T-helper 17 cell (primary cell): ENCODE measurements around the gene ATP6V1F. TPM values are rescaled to one million over a fixed set of nuclear protein-coding genes. Genes with fewer than 3 reads are reported as not detected.

ENCODE experiments used
- ATAC-seq: fragments of 150-1000 bp; cut with Tn5 transposase; 2 replicates; pipeline ENCODE4 v1.10.0; 2021; ENCODE audit warnings: mild to moderate bottlenecking, moderate library complexity
- DNase-seq, 3 donors: peaks; one replicate each; pipeline versions ENCODE4 v3.0.0 to v3.0.0-alpha.2; 2020 to 2021
- H3K9me3 ChIP-seq: one replicate; pipeline ENCODE4 v1.7.0; 2013; ENCODE audit warnings: low read length, mild to moderate bottlenecking; ENCODE audit not compliant: control insufficient read depth, poor library complexity, severe bottlenecking
- H3K27ac Mint-ChIP-seq: one replicate; pipeline ENCODE4 v1.8.0; 2022; ENCODE audit warnings: mild to moderate bottlenecking, moderate library complexity, mixed read lengths
- H3K27me3 Mint-ChIP-seq: one replicate; pipeline ENCODE4 v1.8.0; 2022; ENCODE audit warnings: mixed read lengths
- H3K36me3 Mint-ChIP-seq: one replicate; pipeline ENCODE4 v1.8.0; 2022; ENCODE audit warnings: low read depth, mixed read lengths
- H3K4me1 Mint-ChIP-seq: one replicate; pipeline ENCODE4 v1.8.0; 2022; ENCODE audit warnings: mild to moderate bottlenecking, mixed read lengths
- H3K4me3 Mint-ChIP-seq: one replicate; pipeline ENCODE4 v1.8.0; 2022; ENCODE audit warnings: mild to moderate bottlenecking, moderate library complexity, mixed read lengths
- total RNA-seq, 4 donors: library from RNA in 2 of 4; stranded (reverse) in 2 of 4; gene quantifications; one replicate each; pipeline ENCODE4 v1.2.3 and lab custom pipeline; 2022 to 2026

ATP6V1F gene
- total RNA-seq, 2 donors from 2014 or later, result 62.5 to 68.7 TPM

DNA sequence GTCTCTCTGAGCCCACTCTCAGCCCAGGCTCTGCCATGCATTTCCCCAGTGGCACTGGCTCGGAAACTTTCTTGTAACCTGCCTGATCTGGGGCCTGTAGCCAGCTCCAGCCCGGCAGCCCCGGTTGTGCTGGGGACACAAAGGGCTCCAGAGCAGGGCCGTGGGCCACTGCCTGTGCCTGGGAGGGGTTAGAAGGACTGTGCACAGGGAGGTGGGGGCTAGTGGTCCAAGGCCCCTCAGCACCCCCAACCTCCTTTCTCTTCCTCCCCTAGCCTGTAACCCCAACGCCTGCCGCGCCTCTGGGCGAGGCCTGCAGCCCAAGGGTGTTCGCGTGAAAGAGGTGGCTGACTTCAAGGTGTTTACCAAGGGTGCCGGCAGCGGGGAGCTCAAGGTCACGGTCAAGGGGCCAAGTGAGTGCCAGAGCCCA is 22.9 kb upstream of the ATP6V1F start:
- Mint-ChIP-seq H3K27ac (no peak overlapping the region), H3K4me3 (no peak overlapping the region), H3K36me3 (no peaks in the 10 kb centered on the region), H3K27me3 (no peaks in the 10 kb centered on the region), H3K4me1 (peaks cover 5% of the 10 kb centered on the region)
- no peak for DNase-seq
- H3K9me3 ChIP-seq, result no peaks in the 10 kb centered on the region
- no peak for ATAC-seq

DNA sequence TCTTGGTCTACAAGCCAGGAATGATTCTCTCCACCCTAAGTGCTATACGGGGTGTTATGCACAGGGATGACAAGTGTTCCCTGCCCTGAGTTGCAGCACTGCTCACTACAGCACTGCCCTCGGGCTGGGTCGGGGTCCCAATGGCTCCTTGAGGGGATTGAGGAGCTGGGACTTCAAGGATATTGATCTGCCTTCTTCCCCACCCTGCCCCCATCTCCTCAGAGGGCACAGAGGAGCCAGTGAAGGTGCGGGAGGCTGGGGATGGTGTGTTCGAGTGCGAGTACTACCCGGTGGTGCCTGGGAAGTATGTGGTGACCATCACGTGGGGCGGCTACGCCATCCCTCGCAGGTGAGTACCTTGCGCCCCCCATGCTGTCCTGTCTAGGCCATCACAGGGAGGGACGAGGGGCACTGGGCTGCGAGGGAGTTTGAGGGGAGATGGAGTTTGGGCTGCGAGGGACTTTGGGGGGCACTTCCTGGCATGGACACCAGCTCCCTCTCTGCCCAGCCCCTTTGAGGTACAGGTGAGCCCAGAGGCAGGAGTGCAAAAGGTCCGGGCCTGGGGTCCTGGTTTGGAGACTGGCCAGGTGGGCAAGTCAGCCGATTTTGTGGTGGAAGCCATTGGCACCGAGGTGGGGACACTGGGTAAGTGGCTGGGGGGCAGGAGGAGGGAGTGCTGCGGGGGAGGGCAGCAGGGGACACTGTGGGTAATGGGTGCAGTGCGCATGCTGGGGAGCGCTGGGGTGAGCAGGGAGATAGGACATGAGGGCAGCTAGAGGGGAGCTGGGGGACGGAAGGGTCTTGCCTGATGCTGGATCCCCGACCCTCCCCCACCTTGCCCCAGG is 22.1 kb upstream of the ATP6V1F start:
- H3K27ac Mint-ChIP-seq, result peak overlapping the region; percentile 27
- no peak for ATAC-seq

GRCh38 chr7:128841171-128841690 is 21.4 kb upstream of the ATP6V1F start:
- ATAC-seq (peak; percentile 69), DNase-seq (no peak)
- Mint-ChIP-seq H3K36me3 (no peaks in the 10 kb centered on the region), H3K27ac (peak overlapping the region; percentile 27), H3K4me1 (peaks cover 5% of the 10 kb centered on the region), H3K4me3 (no peak overlapping the region), H3K27me3 (no peaks in the 10 kb centered on the region)
- no peaks in the 10 kb centered on the region for H3K9me3 ChIP-seq

More for the DNA sequence above, 22.1 kb upstream of the ATP6V1F start:
- Mint-ChIP-seq H3K27me3 (no peaks in the 10 kb centered on the region), H3K4me3 (no peak overlapping the region), H3K36me3 (no peaks in the 10 kb centered on the region), H3K4me1 (peaks cover 5% of the 10 kb centered on the region)
- no peak for DNase-seq
- H3K9me3 ChIP-seq, result no peaks in the 10 kb centered on the region

GRCh38 chr7:128841921-128842673 is 20.6 kb upstream of the ATP6V1F start:
- Mint-ChIP-seq H3K4me1 (peaks cover 5% of the 10 kb centered on the region), H3K4me3 (peak overlapping the region; percentile 55), H3K27me3 (no peaks in the 10 kb centered on the region), H3K27ac (no peak overlapping the region), H3K36me3 (no peaks in the 10 kb centered on the region)
- peak; percentile 72 for ATAC-seq
- peak; percentile 34 to 45 (median 42) for DNase-seq
- no peaks in the 10 kb centered on the region for H3K9me3 ChIP-seq

DNA sequence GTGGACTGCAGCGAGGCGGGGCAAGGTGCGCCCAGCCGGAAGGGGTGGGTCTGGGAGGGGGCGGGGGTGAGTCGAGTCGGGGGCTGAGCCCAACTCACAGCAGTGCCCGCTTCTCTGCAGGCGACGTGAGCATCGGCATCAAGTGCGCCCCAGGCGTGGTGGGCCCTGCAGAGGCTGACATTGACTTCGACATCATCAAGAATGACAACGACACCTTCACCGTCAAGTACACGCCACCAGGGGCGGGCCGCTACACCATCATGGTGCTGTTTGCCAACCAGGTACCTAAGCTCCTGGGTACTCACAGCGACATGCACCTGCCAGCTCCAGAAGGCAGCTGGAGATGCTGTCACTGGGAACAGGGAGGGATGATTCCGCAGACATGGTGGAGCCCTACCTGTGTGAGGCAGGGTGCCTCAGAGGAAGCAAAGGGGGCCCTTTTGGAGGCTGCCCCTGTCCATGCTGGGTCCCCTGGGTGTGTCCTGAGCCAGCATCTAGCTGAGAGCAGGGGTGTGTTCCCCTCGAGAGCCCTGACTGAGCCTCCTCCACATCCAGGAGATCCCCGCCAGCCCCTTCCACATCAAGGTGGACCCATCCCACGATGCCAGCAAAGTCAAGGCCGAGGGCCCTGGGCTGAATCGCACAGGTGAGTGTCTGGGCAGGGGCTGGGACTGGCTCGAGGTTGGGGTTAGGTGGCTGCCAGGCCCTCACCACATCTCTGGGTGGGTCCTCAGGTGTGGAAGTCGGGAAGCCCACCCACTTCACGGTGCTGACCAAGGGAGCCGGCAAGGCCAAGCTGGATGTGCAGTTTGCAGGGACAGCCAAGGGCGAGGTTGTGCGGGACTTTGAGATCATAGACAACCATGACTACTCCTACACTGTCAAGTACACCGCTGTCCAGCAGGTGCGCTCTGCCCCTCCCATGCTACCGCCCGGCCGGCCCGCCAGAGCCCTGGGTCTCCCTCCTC is 19.7 kb upstream of the ATP6V1F start:
- no peaks in the 10 kb centered on the region for H3K9me3 ChIP-seq
- ATAC-seq (no peak), DNase-seq (no peak)
- no peaks in the 10 kb centered on the region for H3K27me3 Mint-ChIP-seq
- H3K4me3 Mint-ChIP-seq, result no peak overlapping the region
- peaks cover 5% of the 10 kb centered on the region for H3K4me1 Mint-ChIP-seq
- H3K36me3 Mint-ChIP-seq, result no peaks in the 10 kb centered on the region
- H3K27ac Mint-ChIP-seq, result no peak overlapping the region

DNA sequence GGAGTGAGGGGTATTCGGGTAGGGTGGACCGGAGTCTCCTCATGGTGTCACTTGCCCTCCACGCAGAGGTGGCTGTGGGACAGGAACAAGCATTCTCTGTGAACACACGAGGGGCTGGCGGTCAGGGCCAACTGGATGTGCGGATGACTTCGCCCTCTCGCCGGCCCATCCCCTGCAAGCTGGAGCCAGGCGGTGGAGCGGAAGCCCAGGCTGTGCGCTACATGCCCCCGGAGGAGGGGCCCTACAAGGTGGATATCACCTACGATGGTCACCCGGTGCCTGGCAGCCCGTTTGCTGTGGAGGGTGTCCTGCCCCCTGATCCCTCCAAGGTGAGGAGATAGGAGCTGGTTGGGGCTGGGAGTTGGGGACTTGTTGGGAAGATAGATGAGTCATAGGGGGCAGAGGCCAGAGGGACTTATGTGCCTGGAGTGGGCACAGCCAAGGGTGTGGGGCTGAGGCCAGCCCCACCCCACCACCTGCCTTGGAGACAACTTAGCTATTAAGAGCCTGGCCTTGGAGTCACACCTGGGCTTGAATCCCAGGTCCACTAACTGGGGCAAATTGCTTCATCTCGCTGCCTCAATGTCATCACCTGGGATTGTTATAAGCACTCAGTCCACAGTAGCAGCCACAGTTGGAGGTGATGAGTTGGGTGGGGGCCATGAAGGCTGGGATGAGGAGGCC is 18.6 kb upstream of the ATP6V1F start:
- no peaks in the 10 kb centered on the region for H3K36me3 Mint-ChIP-seq
- H3K27ac Mint-ChIP-seq, result no peak overlapping the region
- ATAC-seq, result no peak
- H3K4me1 Mint-ChIP-seq, result peaks cover 5% of the 10 kb centered on the region
- no peaks in the 10 kb centered on the region for H3K27me3 Mint-ChIP-seq
- no peak overlapping the region for H3K4me3 Mint-ChIP-seq
- H3K9me3 ChIP-seq, result no peaks in the 10 kb centered on the region
- DNase-seq, result no peak

- Mint-ChIP-seq H3K4me1 (peaks cover 5% of the 10 kb centered on the region), H3K27ac (no peak overlapping the region), H3K27me3 (no peaks in the 10 kb centered on the region), H3K36me3 (no peaks in the 10 kb centered on the region), H3K4me3 (no peak overlapping the region)
- H3K9me3 ChIP-seq, result no peaks in the 10 kb centered on the region
- ATAC-seq (no peak), DNase-seq (no peak)
Measured at GRCh38 chr7:128844777-128845311, 17.8 kb upstream of the ATP6V1F start.

- Mint-ChIP-seq H3K4me3 (no peak overlapping the region), H3K27me3 (no peaks in the 10 kb centered on the region)
- no peak for DNase-seq
Measured at GRCh38 chr7:128845475-128845874, 17.2 kb upstream of the ATP6V1F start.

GRCh38 chr7:128845987-128846386 is 16.7 kb upstream of the ATP6V1F start:
- no peaks in the 10 kb centered on the region for H3K36me3 Mint-ChIP-seq
- H3K4me3 Mint-ChIP-seq, result no peak overlapping the region
- DNase-seq (no peak), ATAC-seq (no peak)
- H3K9me3 ChIP-seq, result no peaks in the 10 kb centered on the region
- peaks cover 2% of the 10 kb centered on the region for H3K4me1 Mint-ChIP-seq
- no peak overlapping the region for H3K27ac Mint-ChIP-seq
- no peaks in the 10 kb centered on the region for H3K27me3 Mint-ChIP-seq

More at GRCh38 chr7:128845475-128845874, 17.2 kb upstream of the ATP6V1F start:
- Mint-ChIP-seq H3K36me3 (no peaks in the 10 kb centered on the region), H3K27ac (no peak overlapping the region), H3K4me1 (peaks cover 3% of the 10 kb centered on the region)
- H3K9me3 ChIP-seq, result no peaks in the 10 kb centered on the region
- no peak for ATAC-seq

- ATAC-seq (no peak), DNase-seq (no peak)
- no peak overlapping the region for H3K27ac Mint-ChIP-seq
- H3K27me3 Mint-ChIP-seq, result no peaks in the 10 kb centered on the region
- no peaks in the 10 kb centered on the region for H3K9me3 ChIP-seq
- peaks cover 2% of the 10 kb centered on the region for H3K4me1 Mint-ChIP-seq
- H3K4me3 Mint-ChIP-seq, result no peak overlapping the region
- H3K36me3 Mint-ChIP-seq, result no peaks in the 10 kb centered on the region
Measured at GRCh38 chr7:128846781-128847444, 15.7 kb upstream of the ATP6V1F start.

DNA sequence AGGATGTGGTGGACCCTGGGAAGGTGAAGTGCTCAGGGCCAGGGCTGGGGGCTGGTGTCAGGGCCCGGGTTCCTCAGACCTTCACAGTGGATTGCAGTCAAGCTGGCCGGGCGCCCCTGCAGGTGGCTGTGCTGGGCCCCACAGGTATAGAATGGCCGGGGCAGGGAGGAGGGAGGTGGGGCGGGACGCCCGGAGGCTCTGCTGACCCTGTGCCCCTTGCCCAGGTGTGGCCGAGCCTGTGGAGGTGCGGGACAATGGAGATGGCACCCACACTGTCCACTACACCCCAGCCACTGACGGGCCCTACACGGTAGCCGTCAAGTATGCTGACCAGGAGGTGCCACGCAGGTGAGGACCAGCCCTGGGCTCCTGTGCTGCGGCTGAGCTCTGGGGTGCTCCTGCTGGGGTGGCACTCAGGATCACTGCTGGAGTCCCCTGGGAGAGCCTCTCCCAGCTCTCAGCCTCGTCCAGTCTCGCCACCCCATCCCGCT is 14.9 kb upstream of the ATP6V1F start:
- no peak overlapping the region for H3K27ac Mint-ChIP-seq
- ATAC-seq, result no peak
- no peaks in the 10 kb centered on the region for H3K9me3 ChIP-seq
- H3K4me3 Mint-ChIP-seq, result no peak overlapping the region
- DNase-seq, result no peak
- no peaks in the 10 kb centered on the region for H3K36me3 Mint-ChIP-seq
- no peaks in the 10 kb centered on the region for H3K27me3 Mint-ChIP-seq
- H3K4me1 Mint-ChIP-seq, result no peaks in the 10 kb centered on the region
